ENCODE measurements around the gene PRDM16. TPM values are rescaled to one million over a fixed set of nuclear protein-coding genes. Genes with fewer than 3 reads are reported as not detected.
A peak's percentile ranks its signal among the peaks of the same experiment; 100 is the strongest.

The PRDM16 gene
- total RNA-seq, 1 donor from 2014 or later: 5.6 TPM

- H3K36me3 ChIP-seq (ENCODE audit: control insufficient read depth, insufficient read depth, low read length): no peaks in the 10 kb centered on the region
- TF ChIP-seq CTCF (IDR thresholded peaks at IDR 0.05; ENCODE audit: insufficient read depth, low read length, poor library complexity, severe bottlenecking): no peak
- peaks cover 29% of the 10 kb centered on the region for H3K27me3 ChIP-seq (ENCODE audit: control insufficient read depth, insufficient read depth, low read length)
- no peak overlapping the region for H3K4me3 ChIP-seq (ENCODE audit: low read depth, low read length)
- DNase-seq (ENCODE audit: low read depth): no peak
Measured at GRCh38 chr1:3401585-3402257, 332.7 kb downstream of the PRDM16 start.

- no peaks in the 10 kb centered on the region for H3K36me3 ChIP-seq (ENCODE audit: control insufficient read depth, insufficient read depth, low read length)
- TF ChIP-seq CTCF (IDR thresholded peaks at IDR 0.05; ENCODE audit: insufficient read depth, low read length, poor library complexity, severe bottlenecking): no peak
- no peak overlapping the region for H3K4me3 ChIP-seq (ENCODE audit: low read depth, low read length)
- peaks cover 26% of the 10 kb centered on the region for H3K27me3 ChIP-seq (ENCODE audit: control insufficient read depth, insufficient read depth, low read length)
- DNase-seq (ENCODE audit: low read depth): no peak
Measured at GRCh38 chr1:3402258-3403010, 333.4 kb downstream of the PRDM16 start.

- Histone ChIP-seq H3K4me3 (ENCODE audit: low read depth, low read length) (no peak overlapping the region), H3K27me3 (ENCODE audit: control insufficient read depth, insufficient read depth, low read length) (peaks cover 25% of the 10 kb centered on the region), H3K36me3 (ENCODE audit: control insufficient read depth, insufficient read depth, low read length) (no peaks in the 10 kb centered on the region)
- no peak for TF ChIP-seq CTCF (IDR thresholded peaks at IDR 0.05; ENCODE audit: insufficient read depth, low read length, poor library complexity, severe bottlenecking)
- DNase-seq (ENCODE audit: low read depth): no peak
Measured at GRCh38 chr1:3403011-3403345, 334.0 kb downstream of the PRDM16 start.

- Histone ChIP-seq H3K36me3 (ENCODE audit: control insufficient read depth, insufficient read depth, low read length) (no peaks in the 10 kb centered on the region), H3K27me3 (ENCODE audit: control insufficient read depth, insufficient read depth, low read length) (peaks cover 23% of the 10 kb centered on the region), H3K4me3 (ENCODE audit: low read depth, low read length) (no peak overlapping the region)
- no peak for DNase-seq (ENCODE audit: low read depth)
- peak; percentile 26 for TF ChIP-seq CTCF (IDR thresholded peaks at IDR 0.05; ENCODE audit: insufficient read depth, low read length, poor library complexity, severe bottlenecking)
Measured at GRCh38 chr1:3403388-3404231, 334.6 kb downstream of the PRDM16 start.

- no peak overlapping the region for H3K4me3 ChIP-seq (ENCODE audit: low read depth, low read length)
- no peak for TF ChIP-seq CTCF (IDR thresholded peaks at IDR 0.05; ENCODE audit: insufficient read depth, low read length, poor library complexity, severe bottlenecking)
- peaks cover 21% of the 10 kb centered on the region for H3K27me3 ChIP-seq (ENCODE audit: control insufficient read depth, insufficient read depth, low read length)
- DNase-seq (ENCODE audit: low read depth): no peak
- H3K36me3 ChIP-seq (ENCODE audit: control insufficient read depth, insufficient read depth, low read length): no peaks in the 10 kb centered on the region
Measured at GRCh38 chr1:3404301-3404700, 335.3 kb downstream of the PRDM16 start.

Measured in kidney epithelial cell (primary cell).